Stimulated activated CD8-positive, alpha-beta memory T cell treated with anti-CD3 and anti-CD28 coated beads, Interleukin-12 subunit alpha, Interleukin-12 subunit beta, amount 100 ng/mL, for 24 hours (primary cell): ENCODE measurements around the gene LBX1.

Experiments
- DNase-seq: peaks from one replicate; pipeline ENCODE4 v3.0.0-alpha.2; 2020; ENCODE audit errors: extremely low read depth

The LBX1 gene, protein sequence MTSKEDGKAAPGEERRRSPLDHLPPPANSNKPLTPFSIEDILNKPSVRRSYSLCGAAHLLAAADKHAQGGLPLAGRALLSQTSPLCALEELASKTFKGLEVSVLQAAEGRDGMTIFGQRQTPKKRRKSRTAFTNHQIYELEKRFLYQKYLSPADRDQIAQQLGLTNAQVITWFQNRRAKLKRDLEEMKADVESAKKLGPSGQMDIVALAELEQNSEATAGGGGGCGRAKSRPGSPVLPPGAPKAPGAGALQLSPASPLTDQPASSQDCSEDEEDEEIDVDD

GRCh38 chr10:101229266-101230182 lies at the start of gene LBX1:
LBX1 (minus strand) TSS chr10:101229463; CDS start chr10:101228815, 648 bp downstream.
- DNase-seq = no peak

DNA sequence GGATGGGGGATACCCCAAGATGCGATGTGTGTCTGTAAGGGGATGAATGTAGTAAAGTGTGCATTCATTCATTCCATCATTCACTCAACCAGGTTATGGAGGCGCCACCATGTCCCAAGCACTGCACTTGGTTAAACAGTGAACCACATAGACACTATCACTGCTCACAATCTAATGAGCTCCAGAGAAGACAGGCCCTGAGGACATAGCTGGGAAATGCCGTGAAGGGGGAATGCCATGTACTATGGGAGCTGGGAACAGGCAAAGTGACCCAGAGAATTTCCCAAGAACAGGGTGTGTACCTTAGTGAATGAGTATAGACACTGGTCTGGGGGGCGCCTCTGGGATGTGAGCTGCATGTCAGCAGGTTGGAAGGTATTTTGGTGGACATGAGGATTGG lies 44.5 kb upstream of the LBX1 start:
- DNase-seq = no peak

GRCh38 chr10:101273330-101273729 lies 44.1 kb upstream of the LBX1 start:
- DNase-seq = no peak

DNA sequence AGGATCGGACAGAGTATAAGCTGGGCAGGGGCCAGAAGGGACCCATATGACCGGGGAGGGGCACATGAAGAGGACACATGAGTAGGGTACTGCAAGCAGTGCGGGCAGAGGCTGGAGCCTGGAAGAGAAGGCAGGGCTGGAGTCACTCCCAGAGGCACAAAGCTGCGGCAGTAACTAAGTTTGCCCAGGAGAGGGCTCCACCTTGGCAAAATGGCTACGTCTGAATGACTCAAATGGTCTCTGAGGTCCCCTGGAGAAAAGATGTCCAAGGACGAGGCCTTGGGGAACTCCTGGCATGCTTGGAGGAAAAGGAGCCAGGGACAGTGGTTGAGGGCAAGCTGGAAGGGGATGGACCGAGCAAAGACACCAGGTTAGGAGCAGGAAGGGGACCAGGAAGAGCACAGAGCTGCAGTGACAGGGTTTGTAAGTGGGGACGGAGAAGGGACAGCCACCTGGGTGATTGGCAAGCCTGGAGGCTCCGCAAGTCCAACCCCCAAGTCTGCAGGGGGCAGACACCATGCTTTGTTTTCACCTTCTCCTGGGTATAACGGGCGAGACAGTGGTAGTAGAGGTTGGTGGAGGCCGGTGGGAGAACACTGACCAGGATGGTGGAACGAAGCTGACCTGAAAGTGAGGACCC lies 43.1 kb upstream of the LBX1 start:
- peak; percentile 14 for DNase-seq

- no peak for DNase-seq
These were observed 41.5 kb upstream of the LBX1 start for GRCh38 chr10:101270763-101271162.

GRCh38 chr10:101267776-101268175 lies 38.5 kb upstream of the LBX1 start:
- DNase-seq = no peak

DNA sequence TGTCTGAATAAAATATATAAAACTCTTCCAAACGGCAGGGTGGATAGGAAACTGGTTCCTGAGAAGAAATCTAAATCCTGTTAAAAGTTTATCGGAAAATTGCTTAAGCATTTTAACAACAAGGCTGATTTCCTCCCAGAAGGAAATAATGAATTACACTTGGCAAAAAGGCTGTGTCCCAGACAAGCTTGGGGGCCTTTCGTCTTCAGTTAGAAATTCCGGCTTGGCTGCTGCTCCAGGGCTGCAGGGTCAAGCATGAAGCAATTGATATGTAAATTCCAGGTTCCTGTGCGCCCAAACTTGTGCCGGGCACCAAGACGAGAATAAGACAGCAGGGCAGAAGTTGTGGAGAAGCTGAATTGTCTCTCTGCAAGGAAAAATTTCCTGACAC lies 38.0 kb upstream of the LBX1 start:
- no peak for DNase-seq

GRCh38 chr10:101266381-101267289 lies 37.4 kb upstream of the LBX1 start:
- DNase-seq = no peak

DNA sequence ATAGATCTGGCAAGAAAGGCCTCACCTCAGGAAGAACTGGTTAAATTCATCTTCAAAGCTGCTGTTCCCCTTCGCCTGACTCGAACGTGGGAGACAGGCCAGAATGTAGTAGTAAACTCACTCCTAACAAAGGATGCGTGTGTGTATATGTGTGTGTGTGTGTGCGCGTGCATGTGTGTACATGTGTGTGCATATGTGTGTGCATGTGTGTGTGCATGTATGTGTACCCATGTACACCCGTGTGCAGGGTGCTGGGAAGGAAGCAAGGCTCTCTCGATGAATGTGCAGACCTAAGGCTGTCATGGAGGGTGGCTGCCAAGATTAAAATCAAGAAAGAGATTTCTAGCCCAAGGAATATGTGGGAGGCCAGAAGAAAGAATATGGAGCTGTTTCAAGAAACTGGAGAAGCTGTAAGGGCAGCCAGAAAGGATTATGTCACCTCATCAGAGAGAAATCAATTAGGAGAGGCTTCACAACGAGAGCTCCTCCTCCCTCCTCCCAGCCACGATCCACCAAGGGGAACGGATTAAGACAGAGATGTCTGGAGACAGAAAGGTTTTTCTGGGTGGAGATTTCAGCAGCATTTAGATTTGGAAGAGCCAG lies 34.0 kb upstream of the LBX1 start:
- no peak for DNase-seq

DNA sequence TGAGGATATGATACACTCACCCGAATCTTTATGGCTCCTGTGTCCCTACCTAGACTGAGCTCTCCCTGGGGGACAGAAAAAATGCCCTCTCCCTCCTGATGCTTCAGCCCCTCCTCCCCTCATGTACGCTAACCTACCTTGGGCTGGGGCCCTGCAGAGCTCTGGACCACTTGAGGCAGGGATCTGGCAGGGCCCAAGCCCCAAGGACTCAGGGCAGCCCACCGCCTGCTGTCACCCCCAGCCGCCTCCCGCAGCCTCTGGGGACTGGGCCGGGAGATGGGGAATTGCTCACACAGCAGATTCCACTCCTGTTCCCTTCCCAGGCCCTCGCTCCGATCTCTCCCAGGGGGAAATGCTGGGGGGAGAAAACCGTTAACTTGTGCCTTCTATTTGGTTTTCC lies 32.9 kb upstream of the LBX1 start:
- no peak for DNase-seq

DNA sequence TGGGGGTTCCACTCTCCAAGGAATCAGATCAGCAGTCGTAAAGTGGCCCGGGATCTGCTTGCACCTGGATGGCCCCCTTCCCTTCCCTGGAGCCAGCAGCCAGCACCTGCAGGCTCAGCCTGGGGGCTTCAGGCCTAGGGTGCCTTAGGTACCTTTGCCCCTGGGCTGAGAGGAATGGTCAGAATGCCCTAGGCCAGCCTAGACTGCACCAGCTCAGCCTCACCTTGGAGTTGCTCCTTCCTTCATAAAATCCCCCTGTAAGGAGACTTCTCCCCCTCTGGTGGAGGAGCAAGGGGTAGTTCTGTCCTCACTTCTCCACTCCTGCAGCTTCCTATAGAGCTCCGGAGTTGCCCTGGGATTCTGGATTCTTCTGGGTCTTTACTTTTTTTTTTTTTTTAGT lies 32.4 kb upstream of the LBX1 start:
- no peak for DNase-seq

- no peak for DNase-seq
These were observed 31.7 kb upstream of the LBX1 start for GRCh38 chr10:101260764-101261481.

- no peak for DNase-seq
These were observed 29.1 kb upstream of the LBX1 start for GRCh38 chr10:101258179-101258885.

DNA sequence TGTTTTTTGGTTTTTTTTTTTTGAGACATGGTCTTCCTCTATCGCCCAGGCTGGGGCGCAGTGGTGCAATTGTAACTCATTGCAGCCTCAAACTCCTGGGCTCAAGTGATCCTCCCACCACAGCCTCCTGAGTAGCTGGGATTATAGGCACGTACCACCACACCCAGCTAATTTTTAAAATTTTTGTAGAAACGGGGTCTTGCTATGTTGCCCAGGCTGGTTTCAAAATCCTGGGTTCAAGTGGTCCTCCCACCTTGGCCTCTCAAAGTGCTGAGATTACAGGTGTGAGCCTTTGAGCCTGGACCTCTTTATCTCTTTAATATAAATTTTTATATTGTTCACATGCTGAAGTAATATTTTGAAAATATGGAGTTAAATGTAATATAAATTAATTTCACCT lies 28.2 kb upstream of the LBX1 start:
- no peak for DNase-seq

GRCh38 chr10:101257084-101257483 lies 27.8 kb upstream of the LBX1 start:
- DNase-seq = no peak

DNA sequence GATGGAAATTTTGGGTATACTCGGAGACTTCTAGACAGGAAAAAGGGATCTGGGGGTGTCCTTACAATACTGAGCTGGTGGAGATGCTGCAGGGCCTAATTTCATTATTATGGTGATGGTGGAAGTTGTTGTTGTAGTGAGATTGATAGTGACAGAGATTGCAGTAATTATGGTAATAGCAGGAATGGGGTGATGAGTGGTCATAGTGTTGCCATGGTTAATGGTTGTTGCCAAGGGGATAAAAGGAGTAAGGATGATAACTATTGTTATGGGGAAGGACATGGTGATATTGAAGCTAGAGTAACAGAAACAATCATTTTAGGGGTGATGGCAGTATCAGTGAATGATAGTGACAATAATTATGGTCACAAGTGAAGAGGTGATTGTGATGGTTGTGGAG lies 27.1 kb upstream of the LBX1 start:
- no peak for DNase-seq

- DNase-seq = no peak
These were observed 20.9 kb upstream of the LBX1 start for GRCh38 chr10:101250136-101250535.

DNA sequence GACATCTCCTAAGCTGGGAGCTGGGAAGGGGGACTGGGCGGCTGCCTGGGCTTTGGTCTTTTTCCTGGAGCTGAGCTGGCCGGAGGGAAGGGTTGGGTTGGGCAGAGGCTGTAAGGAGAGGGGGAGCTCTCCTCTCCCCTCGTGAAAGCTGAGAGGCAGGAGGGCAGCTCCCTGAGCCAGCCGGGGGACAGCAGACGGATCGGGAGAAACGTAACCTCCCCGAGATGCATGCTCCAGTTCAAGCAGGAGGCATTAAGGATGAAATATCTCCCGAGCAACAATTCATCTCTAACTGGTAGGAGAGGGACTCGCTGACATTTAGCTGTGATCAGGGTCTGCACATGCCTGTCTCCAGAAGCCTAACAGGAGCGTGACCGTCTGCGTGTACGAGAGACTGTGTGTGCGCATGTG lies 19.9 kb upstream of the LBX1 start:
- DNase-seq = no peak

- no peak for DNase-seq
These were observed 17.4 kb upstream of the LBX1 start for GRCh38 chr10:101246639-101247038.
